Testis (tissue), 3 donors: ENCODE measurements around the gene MYOD1. TPM values are rescaled to one million over a fixed set of nuclear protein-coding genes. Genes with fewer than 3 reads are reported as not detected.

Experiments used
- DNase-seq: peaks from one replicate; pipeline ENCODE4 v3.0.0-alpha.2; 2019
- H3K27ac ChIP-seq, 2 donors: fragments of 200-600 bp; sonication (generic); one replicate each; pipeline ENCODE4 v1.5.1; 2019
- H3K27me3 ChIP-seq: fragments of 200-600 bp; sonication (generic); one replicate; pipeline ENCODE4 v1.5.1; 2019
- H3K36me3 ChIP-seq: fragments of 200-600 bp; sonication (generic); one replicate; pipeline ENCODE4 v1.5.1; 2017; ENCODE audit warnings: low read depth; ENCODE audit errors: missing control alignments
- H3K4me1 ChIP-seq: fragments of 200-600 bp; sonication (generic); one replicate; pipeline ENCODE4 v1.5.1; 2019
- H3K4me3 ChIP-seq, 2 donors: fragments of 200-600 bp; sonication (generic); one replicate each; pipeline ENCODE4 v1.5.1; 2017 to 2019
- H3K9me3 ChIP-seq: fragments of 200-600 bp; sonication (generic); one replicate; pipeline ENCODE4 v1.5.1; 2017
- CTCF ChIP-seq, 3 experiments: fragments of 450-650 bp in 2 of 3; fragments of 200-600 bp in 1 of 3; sonication (generic) in 1 of 3; IDR thresholded peaks; one replicate each; pipeline ENCODE4 v1.5.1; 2016 to 2019; ENCODE audit warnings: antibody characterized with exemption in 3 of 3, mild to moderate bottlenecking in 2 of 3, moderate library complexity in 1 of 3
- POLR2A ChIP-seq: fragments of 450-650 bp; IDR thresholded peaks from one replicate; pipeline ENCODE4 v1.6.1; 2017; ENCODE audit warnings: antibody characterized with exemption, mild to moderate bottlenecking, moderate library complexity
- WGBS, 2 donors: methylation state at CpG; one replicate each; pipeline ENCODE4 v1.1.5; 2018; 5-methylcytosine and 5-hydroxymethylcytosine counted together
- intact Hi-C: fragments of 100-400 bp; cut with DNase I; formaldehyde crosslinking; loops from one replicate; pipeline ENCODE4 v1.15.1; 2023; ENCODE audit warnings: low total_unique reads
- polyA plus RNA-seq: library from polyadenylated mRNA; stranded (reverse); fragments of 350-450 nt; fragmentation: Illumina TruSeq; extraction: RNeasy Lipid Tissue Mini Kit (QIAGEN cat#74804); gene quantifications from one replicate; pipeline ENCODE4 v1.2.3, GENCODE V29; 2014; ENCODE audit warnings: low read depth, low replicate concordance; ENCODE audit not compliant: insufficient read depth
- total RNA-seq, 2 donors: library from RNA; depleted of rRNA; stranded (reverse); fragments of >200 nt; gene quantifications; one replicate each; pipeline ENCODE4 v1.2.3, GENCODE V29; 2016

MYOD1 gene
- total and polyA plus RNA-seq, 3 donors from 2014 or later, result 0.69 to 1.6 (median 1.4) TPM

GRCh38 chr11:17718015-17718414, 1.4 kb upstream of the MYOD1 start:
- WGBS, 2 donors, result 36 to 41% methylated on average over 4 to 7 of the region's 7 CpGs
- H3K4me3 ChIP-seq, result no peak overlapping the region
- intact Hi-C loops, result no loop called here
- no peak for TF ChIP-seq POLR2A
- no peak for TF ChIP-seq CTCF (IDR thresholded peaks at IDR 0.05)
- no peaks in the 10 kb centered on the region for H3K27me3 ChIP-seq
- H3K36me3 ChIP-seq, result no peaks in the 10 kb centered on the region
- peaks cover 6% of the 10 kb centered on the region for H3K4me1 ChIP-seq
- no peak for DNase-seq
- no peak overlapping the region for H3K27ac ChIP-seq
- no peaks in the 10 kb centered on the region for H3K9me3 ChIP-seq

GRCh38 chr11:17718510-17718962, 835 bp upstream of the MYOD1 start:
- H3K4me3 ChIP-seq, result no peak overlapping the region

GRCh38 chr11:17719938-17720795, 796 bp downstream of the MYOD1 start:
- intact Hi-C loops, result no loop called here
- Histone ChIP-seq H3K36me3 (no peaks in the 10 kb centered on the region), H3K4me1 (peaks cover 6% of the 10 kb centered on the region), H3K27me3 (no peaks in the 10 kb centered on the region), H3K4me3 (peak overlapping the region; percentile 21 to 49), H3K27ac (no peak overlapping the region), H3K9me3 (no peaks in the 10 kb centered on the region)
- TF ChIP-seq CTCF (IDR thresholded peaks at IDR 0.05) (no peak), POLR2A (no peak)
- no peak for DNase-seq
- WGBS, 2 donors, result 3% methylated on average over 14 to 73 of the region's 85 CpGs

More at GRCh38 chr11:17718510-17718962, 835 bp upstream of the MYOD1 start:
- 7 to 9% methylated on average over 14 to 16 of the region's 16 CpGs for WGBS, 2 donors
- Histone ChIP-seq H3K4me1 (peaks cover 6% of the 10 kb centered on the region), H3K27ac (no peak overlapping the region), H3K36me3 (no peaks in the 10 kb centered on the region), H3K27me3 (no peaks in the 10 kb centered on the region), H3K9me3 (no peaks in the 10 kb centered on the region)
- DNase-seq, result no peak
- intact Hi-C loops, result no loop called here
- TF ChIP-seq POLR2A, result no peak
- TF ChIP-seq CTCF (IDR thresholded peaks at IDR 0.05), result no peak

- no peaks in the 10 kb centered on the region for H3K36me3 ChIP-seq
- no peak for DNase-seq
- no peaks in the 10 kb centered on the region for H3K27me3 ChIP-seq
- 0 to 3% methylated on average over 6 to 24 of the region's 24 CpGs for WGBS, 2 donors
- peak overlapping the region in 1 of 2 donors; percentile 49 for H3K4me3 ChIP-seq
- TF ChIP-seq CTCF (IDR thresholded peaks at IDR 0.05) (no peak), POLR2A (no peak)
- intact Hi-C loops, result no loop called here
- no peaks in the 10 kb centered on the region for H3K9me3 ChIP-seq
- no peak overlapping the region for H3K27ac ChIP-seq
- peaks cover 6% of the 10 kb centered on the region for H3K4me1 ChIP-seq
Observed at GRCh38 chr11:17720796-17721171, 1.4 kb downstream of the MYOD1 start.
